Right atrium auricular region (tissue), 2 donors: Measurements from ENCODE around the gene POU5F1. TPM values are rescaled to one million over a fixed set of nuclear protein-coding genes. Genes with fewer than 3 reads are reported as not detected.
"Not testable (repeated sequence)": the region's sequence is repeated elsewhere in the genome, so short reads cannot be mapped to it uniquely, and the experiment has no call there.

ENCODE experiments used
- DNase-seq: peaks from one replicate; pipeline ENCODE4 v3.0.0-alpha.2; 2019; ENCODE audit warnings: low spot score
- H3K27ac ChIP-seq, 2 donors: fragments of 200-600 bp; sonication (generic); 1 replicate in 1 of 2; 2 replicates in 1 of 2; pipeline ENCODE4 v1.5.1; 2016 to 2019
- H3K27me3 ChIP-seq, 2 donors: fragments of 200-600 bp; sonication (generic); one replicate each; pipeline versions ENCODE4 v1.5.1 to v1.6.0; 2017 to 2019
- H3K36me3 ChIP-seq: fragments of 200-600 bp; sonication (generic); one replicate; pipeline ENCODE4 v1.5.1; 2016
- H3K4me1 ChIP-seq, 2 donors: fragments of 200-600 bp; sonication (generic); one replicate each; pipeline versions ENCODE4 v1.5.1 to v1.6.0; 2017 to 2019
- H3K4me3 ChIP-seq, 2 donors: fragments of 200-600 bp; sonication (generic); 1 replicate in 1 of 2; 2 replicates in 1 of 2; pipeline ENCODE4 v1.5.1; 2017 to 2019; ENCODE audit warnings: mild to moderate bottlenecking in 1 of 2, moderate library complexity in 1 of 2
- H3K9me3 ChIP-seq, 2 donors: fragments of 200-600 bp; sonication (generic); one replicate each; pipeline ENCODE4 v1.5.1; 2019
- CTCF ChIP-seq, 2 donors: fragments of 200-600 bp; sonication (generic); IDR thresholded peaks; one replicate each; pipeline ENCODE4 v1.5.1; 2019; ENCODE audit warnings: antibody characterized with exemption in 2 of 2
- total RNA-seq, 2 donors: library from RNA; depleted of rRNA; stranded (reverse); fragments of >200 nt; gene quantifications; one replicate each; pipeline ENCODE4 v1.1.0, GENCODE V29; 2016

Gene POU5F1
- total RNA-seq, 2 donors from 2014 or later, result not detected

DNA sequence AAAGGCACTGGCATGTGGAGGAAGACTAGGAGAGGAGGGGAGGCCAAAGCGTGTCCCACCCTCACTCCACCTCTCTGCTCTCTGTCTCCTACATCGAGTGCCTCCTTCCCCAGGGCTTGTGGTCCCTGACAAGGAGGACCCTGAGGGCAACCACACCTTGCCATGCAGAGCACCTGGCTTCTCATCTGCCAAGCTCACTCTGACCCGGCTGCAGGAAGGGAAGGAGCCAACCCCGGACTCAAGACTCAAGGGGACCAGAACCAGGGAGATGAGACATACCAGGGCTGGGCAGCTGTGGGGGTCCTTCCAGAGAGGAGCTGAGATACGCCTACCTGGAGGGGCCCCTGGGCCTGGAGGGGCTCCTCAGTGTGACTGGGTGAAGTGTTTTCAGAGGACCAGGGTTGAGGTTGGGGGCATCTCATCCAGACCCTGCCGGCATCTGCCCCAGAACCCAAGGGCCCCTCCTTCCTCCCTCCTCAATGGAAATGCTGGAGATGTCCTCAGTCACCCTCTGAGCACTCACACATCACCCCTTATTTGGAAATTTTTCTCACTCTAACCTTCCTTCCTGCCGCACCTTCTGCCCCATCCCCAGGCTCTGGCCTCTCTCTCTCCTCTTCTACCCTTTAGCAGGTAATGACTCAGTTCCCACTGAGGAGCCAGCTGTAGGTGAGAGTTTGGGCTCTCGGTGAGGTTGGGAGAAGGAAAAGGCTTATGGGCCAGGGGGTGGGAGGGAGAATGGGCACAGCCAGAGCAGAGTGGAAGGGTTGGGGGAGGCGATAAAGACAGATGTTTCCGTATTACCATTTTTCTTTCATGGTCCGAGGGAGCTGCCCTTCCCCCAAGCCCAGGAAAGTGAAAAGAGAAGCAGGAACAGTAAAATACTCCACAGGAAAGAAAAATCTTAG, 32.0 kb upstream of the POU5F1 start:
- no peak for TF ChIP-seq CTCF (IDR thresholded peaks at IDR 0.05)
- no peak for DNase-seq
- H3K36me3 ChIP-seq, result no peaks in the 10 kb centered on the region
- peak overlapping the region; percentile 73 to 75 for H3K27ac ChIP-seq
- no peak overlapping the region for H3K4me3 ChIP-seq
- peaks cover 0 to 30% of the 10 kb centered on the region in 2 donors for H3K4me1 ChIP-seq
- H3K27me3 ChIP-seq, result no peaks in the 10 kb centered on the region
- H3K9me3 ChIP-seq, result peaks cover 0 to 9% of the 10 kb centered on the region in 2 donors

- H3K9me3 ChIP-seq, H3K27me3 ChIP-seq, DNase-seq, H3K4me3 ChIP-seq, H3K36me3 ChIP-seq: not testable (repeated sequence)
- Histone ChIP-seq H3K27ac (peak overlapping the region; percentile 92 to 96), H3K4me1 (peaks cover 0 to 25% of the 10 kb centered on the region in 2 donors)
Observed at GRCh38 chr6:31199105-31199452, 28.6 kb upstream of the POU5F1 start.

DNA sequence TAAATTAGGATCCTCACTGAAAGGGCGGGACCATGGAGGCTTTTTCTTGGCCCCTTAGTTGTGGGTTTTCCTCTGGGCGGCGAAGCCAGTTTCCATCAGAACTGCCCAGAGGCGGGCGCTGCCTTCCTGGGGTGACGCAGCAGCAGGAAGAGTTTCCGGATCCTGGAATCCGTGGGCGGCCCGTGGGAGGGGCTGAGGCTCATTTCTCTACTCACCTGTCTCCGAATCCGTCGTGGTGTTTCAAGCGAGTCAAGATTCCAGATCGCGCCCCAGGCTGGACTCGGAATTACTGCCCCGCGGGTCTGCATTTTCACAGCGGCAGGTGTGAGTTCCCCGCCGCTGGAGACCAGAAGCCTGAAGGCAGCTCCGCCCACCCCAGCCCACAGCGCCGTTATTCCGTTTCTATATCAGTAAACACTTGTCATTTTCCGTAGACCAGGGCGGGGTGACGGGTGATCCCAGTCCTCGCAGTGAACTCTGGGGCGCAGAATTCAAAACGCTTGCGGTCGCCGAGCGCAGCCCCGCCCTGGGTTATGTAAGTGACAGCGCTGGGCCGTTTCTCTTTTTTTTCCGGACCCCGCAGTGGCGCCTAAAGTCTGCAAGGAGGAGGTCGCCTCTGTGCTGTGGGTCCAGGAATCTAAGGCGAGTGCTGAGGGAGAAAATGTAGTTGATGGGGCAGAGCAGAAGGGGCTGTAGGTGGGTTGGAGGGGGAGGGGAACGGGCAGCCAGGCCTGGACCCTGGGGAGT, 27.2 kb upstream of the POU5F1 start:
- Histone ChIP-seq H3K4me3 (peak overlapping the region; percentile 62 to 71), H3K4me1 (peaks cover 0 to 16% of the 10 kb centered on the region in 2 donors), H3K27ac (peak overlapping the region; percentile 92 to 96)

GRCh38 chr6:31196251-31197022, 26.0 kb upstream of the POU5F1 start:
- not testable (repeated sequence) for H3K9me3 ChIP-seq, H3K4me1 ChIP-seq, H3K27me3 ChIP-seq, H3K36me3 ChIP-seq, DNase-seq
- H3K27ac ChIP-seq, result peak overlapping the region; percentile 92 to 96
- peak overlapping the region; percentile 62 to 71 for H3K4me3 ChIP-seq

More for the DNA sequence above, 27.2 kb upstream of the POU5F1 start:
- no peaks in the 10 kb centered on the region for H3K36me3 ChIP-seq
- H3K27me3 ChIP-seq, result no peaks in the 10 kb centered on the region
- peak; percentile 97 for DNase-seq
- no peak for TF ChIP-seq CTCF (IDR thresholded peaks at IDR 0.05)
- peaks cover 0 to 9% of the 10 kb centered on the region in 2 donors for H3K9me3 ChIP-seq

GRCh38 chr6:31195308-31195979, 25.0 kb upstream of the POU5F1 start:
- not testable (repeated sequence) for H3K9me3 ChIP-seq, H3K27me3 ChIP-seq, H3K27ac ChIP-seq, H3K36me3 ChIP-seq, H3K4me3 ChIP-seq, H3K4me1 ChIP-seq, DNase-seq

DNA sequence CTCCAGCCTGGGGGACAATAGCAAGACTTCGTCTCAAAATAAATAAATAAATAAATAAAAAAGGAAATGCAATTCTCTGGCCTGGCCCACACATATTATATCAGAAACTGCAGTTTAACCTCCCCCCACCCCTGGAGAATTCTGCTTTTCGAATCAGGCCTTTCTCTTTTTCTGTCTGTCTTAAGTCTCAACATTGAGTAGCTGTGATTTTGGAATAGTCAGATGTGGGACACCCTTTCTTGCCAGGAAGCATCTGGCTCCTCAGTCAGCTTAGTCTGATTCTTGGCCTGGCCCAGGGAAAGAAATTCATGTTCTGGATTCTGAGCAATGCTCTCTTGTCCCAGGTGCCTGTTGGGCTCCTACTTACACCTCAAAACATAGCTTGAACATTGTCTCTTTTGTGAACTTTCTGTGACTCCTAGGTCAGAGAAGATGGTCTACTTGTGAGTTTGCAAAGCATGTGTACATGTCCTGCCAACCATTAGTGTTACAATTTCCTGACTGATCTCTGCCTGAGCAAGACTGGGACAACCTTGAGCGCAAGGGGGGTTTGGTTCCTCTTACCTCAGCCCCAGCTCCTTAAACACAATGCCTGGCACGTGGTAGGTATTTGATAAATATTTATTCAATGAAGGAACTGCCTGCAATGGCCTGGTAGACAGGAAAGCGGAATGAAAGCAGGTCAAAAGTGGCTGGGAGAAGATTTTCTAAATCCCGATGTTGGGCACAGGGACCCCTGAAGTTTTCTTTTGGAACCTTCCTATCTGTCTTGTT, 23.8 kb upstream of the POU5F1 start:
- peaks cover 0 to 10% of the 10 kb centered on the region in 2 donors for H3K4me1 ChIP-seq
- no peaks in the 10 kb centered on the region for H3K9me3 ChIP-seq
- DNase-seq, result no peak
- no peak for TF ChIP-seq CTCF (IDR thresholded peaks at IDR 0.05)
- no peak overlapping the region for H3K27ac ChIP-seq
- no peaks in the 10 kb centered on the region for H3K27me3 ChIP-seq
- H3K36me3 ChIP-seq, result no peaks in the 10 kb centered on the region
- H3K4me3 ChIP-seq, result no peak overlapping the region
